PC-9 (cell line): ENCODE results near the gene CDH13.

Experiments used
- CTCF ChIP-seq: fragments of 200-600 bp; sonication (generic); conservative IDR thresholded peaks from 2 replicates; pipeline ENCODE4 v1.6.1; 2017; ENCODE audit warnings: mixed run types, antibody characterized with exemption, mild to moderate bottlenecking, moderate library complexity
- EZH2 ChIP-seq: fragments of 200-600 bp; sonication (generic); IDR thresholded peaks from 2 replicates; pipeline ENCODE4 v1.8.0; 2017; ENCODE audit warnings: antibody characterized with exemption, low read depth

GRCh38 chr16:83792391-83792790 is 1165.6 kb downstream of the CDH13 start:
- TF ChIP-seq EZH2 (no peak), CTCF (no peak)
